Brain microvascular endothelial cell (primary cell): ENCODE data around the gene PNPLA1.

ENCODE experiments used
- DNase-seq: peaks from one replicate; pipeline ENCODE4 v3.0.0-alpha.2; 2020
- H3K27ac ChIP-seq: fragments of 250-450 bp; sonication (Bioruptor Pico); 2 replicates; pipeline ENCODE4 v1.5.1; 2020; ENCODE audit warnings: mild to moderate bottlenecking, moderate library complexity
- H3K27me3 ChIP-seq: fragments of 250-450 bp; sonication (Bioruptor Pico); replicated peaks from 2 replicates; pipeline ENCODE4 v1.5.1; 2020; ENCODE audit warnings: mild to moderate bottlenecking
- H3K36me3 ChIP-seq: fragments of 250-450 bp; sonication (Bioruptor Pico); replicated peaks from 2 replicates; pipeline ENCODE4 v1.5.1; 2020; ENCODE audit warnings: mild to moderate bottlenecking
- H3K4me3 ChIP-seq: 2 replicates; pipeline ENCODE4 v1.5.1; 2011; ENCODE audit warnings: low read depth, mild to moderate bottlenecking, control low read depth, low read length, moderate library complexity
- in situ Hi-C: cut with HindIII; loops from 2 replicates; pipeline ENCODE4 v1.10.0; 2017; ENCODE audit warnings: low sequenced_read_pairs, low pct_ligation_motif_present
- TF ChIP-seq, protein P1 (sequence below): IDR thresholded peaks from 2 replicates; pipeline ENCODE4 v1.5.1; 2011; ENCODE audit warnings: low read depth, mild to moderate bottlenecking, moderate library complexity, low read length, control low read depth, inconsistent platforms; ENCODE audit errors: missing control alignments

PNPLA1 gene

DNA sequence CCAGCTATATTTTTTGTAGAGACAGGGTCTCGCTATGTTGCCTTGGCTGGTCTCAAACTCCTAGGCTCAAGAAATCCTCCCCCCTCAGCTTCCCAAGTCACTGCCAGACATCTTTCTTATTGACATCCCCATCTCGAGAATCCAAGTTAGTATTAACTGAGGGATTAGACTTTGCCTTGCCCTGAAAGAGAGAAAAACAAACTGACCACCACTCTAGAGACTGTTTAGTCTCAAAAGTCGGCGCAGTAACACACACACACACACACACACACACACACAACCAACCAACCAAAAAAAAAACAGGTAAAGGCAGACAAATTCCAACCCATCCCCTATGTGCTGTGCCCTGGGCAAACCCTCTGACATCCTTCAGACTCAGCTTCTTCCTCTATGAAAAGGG lies 27.2 kb upstream of the PNPLA1 start:
- no peaks in the 10 kb centered on the region for H3K27me3 ChIP-seq
- no peaks in the 10 kb centered on the region for H3K36me3 ChIP-seq
- H3K4me3 ChIP-seq = no peak overlapping the region
- in situ Hi-C loops = no loop called here
- DNase-seq = no peak
- TF ChIP-seq, protein P1, sequence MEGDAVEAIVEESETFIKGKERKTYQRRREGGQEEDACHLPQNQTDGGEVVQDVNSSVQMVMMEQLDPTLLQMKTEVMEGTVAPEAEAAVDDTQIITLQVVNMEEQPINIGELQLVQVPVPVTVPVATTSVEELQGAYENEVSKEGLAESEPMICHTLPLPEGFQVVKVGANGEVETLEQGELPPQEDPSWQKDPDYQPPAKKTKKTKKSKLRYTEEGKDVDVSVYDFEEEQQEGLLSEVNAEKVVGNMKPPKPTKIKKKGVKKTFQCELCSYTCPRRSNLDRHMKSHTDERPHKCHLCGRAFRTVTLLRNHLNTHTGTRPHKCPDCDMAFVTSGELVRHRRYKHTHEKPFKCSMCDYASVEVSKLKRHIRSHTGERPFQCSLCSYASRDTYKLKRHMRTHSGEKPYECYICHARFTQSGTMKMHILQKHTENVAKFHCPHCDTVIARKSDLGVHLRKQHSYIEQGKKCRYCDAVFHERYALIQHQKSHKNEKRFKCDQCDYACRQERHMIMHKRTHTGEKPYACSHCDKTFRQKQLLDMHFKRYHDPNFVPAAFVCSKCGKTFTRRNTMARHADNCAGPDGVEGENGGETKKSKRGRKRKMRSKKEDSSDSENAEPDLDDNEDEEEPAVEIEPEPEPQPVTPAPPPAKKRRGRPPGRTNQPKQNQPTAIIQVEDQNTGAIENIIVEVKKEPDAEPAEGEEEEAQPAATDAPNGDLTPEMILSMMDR = no peak
- no peak overlapping the region for H3K27ac ChIP-seq

DNA sequence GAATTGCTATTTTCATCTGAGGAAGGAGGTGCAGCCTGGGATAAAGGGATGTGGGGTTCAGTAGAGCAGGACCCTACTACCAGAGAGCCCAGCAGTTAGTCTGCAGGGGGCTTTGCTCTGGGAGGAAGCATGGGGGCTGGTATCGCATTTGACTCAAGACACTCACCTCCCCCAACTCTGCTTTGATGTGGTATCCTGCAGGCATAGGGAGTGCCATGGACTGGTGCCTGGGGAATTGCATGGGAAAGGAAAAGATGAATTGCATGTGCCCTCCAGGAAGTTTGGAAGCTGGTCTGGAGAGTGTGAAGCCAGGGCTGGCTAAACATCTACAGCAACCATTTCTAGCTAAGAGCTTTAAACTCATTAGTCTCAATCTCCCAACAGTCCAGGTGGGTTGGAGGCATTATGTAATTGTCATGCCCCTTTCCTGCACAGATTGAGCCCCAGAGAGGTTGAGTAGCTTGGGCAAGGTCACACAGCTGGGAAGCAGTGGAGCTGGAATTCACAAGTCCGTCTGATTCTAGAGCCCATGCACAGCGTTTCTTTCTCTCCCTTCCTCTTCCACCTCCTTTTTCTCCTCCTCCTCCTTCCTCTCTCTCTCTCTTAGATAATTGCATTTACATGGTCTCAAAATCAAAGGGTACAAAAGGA lies 26.2 kb upstream of the PNPLA1 start:
- Histone ChIP-seq H3K27ac (no peak overlapping the region), H3K36me3 (no peaks in the 10 kb centered on the region), H3K4me3 (no peak overlapping the region), H3K27me3 (no peaks in the 10 kb centered on the region)
- in situ Hi-C loops = no loop called here
- DNase-seq = no peak
- TF ChIP-seq, protein P1 = no peak

DNA sequence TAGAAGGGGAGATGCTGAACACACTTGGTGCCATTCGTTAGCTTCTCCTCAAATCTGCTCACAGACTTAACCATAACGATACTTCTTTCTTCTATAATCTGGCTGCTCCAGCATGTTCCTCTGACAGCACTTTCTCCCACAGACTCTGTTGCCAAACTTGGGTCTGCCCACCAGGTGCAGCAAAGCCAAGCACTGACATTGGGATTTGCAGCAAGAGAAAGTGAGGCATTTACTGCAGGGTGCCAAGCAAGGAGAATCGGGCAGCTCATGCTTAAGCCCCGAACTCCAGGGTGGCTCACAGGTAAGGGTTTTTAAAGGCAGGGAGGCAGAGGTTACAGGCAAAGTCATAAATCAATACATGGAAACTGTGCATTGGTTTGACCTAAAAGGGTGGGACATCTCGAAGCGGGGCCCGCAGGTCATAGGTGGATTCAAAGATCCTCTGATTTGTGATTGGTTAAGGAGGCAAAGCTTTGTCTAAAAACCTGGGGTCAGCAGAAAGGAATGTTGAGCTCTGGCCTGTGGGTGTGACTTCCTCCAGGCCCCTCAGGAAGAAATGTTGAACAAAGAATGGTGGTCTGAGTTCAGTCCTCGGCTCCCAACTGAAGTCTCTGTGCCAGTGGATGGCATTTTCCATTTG lies 25.1 kb upstream of the PNPLA1 start:
- no peaks in the 10 kb centered on the region for H3K36me3 ChIP-seq
- TF ChIP-seq, protein P1 = no peak
- H3K4me3 ChIP-seq = no peak overlapping the region
- no peak for DNase-seq
- in situ Hi-C loops = no loop called here
- H3K27me3 ChIP-seq = no peaks in the 10 kb centered on the region
- H3K27ac ChIP-seq = no peak overlapping the region

DNA sequence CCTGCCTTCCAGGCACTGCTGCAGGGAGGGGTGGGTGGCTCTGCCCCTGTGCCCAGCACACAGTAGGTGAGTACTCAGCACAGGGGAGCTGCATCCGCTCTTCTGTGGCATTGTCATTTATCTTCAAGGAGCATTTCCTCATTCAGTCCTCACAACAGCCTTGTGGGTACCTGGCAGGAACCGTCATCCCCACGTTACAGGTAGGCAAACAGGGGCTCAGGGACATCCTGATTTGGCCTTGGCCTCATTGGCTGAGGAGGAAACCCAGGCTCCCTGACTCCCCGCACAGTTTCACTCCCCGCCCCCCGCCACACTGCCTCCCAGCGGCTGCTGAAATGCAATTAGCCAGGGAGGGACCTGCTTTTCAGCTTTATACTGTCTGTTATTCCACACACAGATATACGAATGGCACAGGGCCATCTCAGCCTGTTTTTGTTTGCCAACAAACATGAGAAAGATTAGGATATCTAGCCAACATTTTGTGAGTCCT lies 24.2 kb upstream of the PNPLA1 start:
- H3K4me3 ChIP-seq = no peak overlapping the region
- DNase-seq = no peak
- in situ Hi-C loops = no loop called here

DNA sequence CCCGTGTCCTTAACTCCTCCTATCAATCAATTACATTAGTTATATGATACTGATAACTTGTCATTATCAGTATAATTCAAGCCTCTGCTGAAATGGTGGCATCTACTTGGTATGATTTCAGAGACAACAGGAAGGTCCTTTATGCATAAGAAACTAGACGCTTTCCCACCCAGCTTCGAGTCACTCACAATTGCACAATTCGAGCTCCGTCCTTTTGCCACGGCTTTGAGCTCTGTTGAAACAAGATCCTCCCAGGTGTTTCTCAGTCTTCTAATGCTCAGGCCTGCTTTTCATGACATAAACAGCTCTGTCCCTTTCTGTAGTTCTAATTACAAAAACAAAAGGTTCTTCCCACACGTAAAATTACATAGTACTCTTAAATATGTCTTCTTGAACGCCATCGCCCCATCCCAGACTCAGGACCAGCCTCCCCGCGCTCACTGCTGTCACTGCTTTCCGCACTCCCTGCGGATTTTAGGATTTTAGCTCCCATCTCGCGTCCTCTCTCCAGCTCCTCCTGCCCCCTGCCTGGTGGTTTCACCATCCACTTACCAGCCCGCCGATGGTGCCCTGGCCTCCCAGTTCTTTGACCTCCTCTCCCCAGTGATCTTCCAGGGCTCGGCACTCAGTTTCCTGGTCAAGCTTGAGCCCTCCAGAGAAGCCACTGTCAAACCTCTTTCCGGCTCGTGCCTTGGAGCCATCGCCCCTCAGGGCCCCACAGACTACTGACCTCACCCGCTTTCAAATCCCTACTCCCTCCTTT lies 23.2 kb upstream of the PNPLA1 start:
- H3K27me3 ChIP-seq = no peaks in the 10 kb centered on the region

More for the DNA sequence above, 24.2 kb upstream of the PNPLA1 start:
- Histone ChIP-seq H3K27ac (no peak overlapping the region), H3K36me3 (no peaks in the 10 kb centered on the region), H3K27me3 (no peaks in the 10 kb centered on the region)
- TF ChIP-seq, protein P1 = no peak

More for the DNA sequence above, 23.2 kb upstream of the PNPLA1 start:
- DNase-seq = no peak
- TF ChIP-seq, protein P1 = no peak
- H3K36me3 ChIP-seq = no peaks in the 10 kb centered on the region
- no peak overlapping the region for H3K27ac ChIP-seq
- in situ Hi-C loops = no loop called here
- H3K4me3 ChIP-seq = no peak overlapping the region
